HepG2 (cell line): ENCODE measurements around the gene RBCK1. TPM values are rescaled to one million over a fixed set of nuclear protein-coding genes. Genes with fewer than 3 reads are reported as not detected.

Experiments
- BRD4 ChIP-seq: sonication (generic); formaldehyde crosslinking; IDR thresholded peaks from 2 replicates; pipeline ENCODE4 v1.4.0; 2020; ENCODE audit warnings: missing genetic modification reagents
- CERS6 ChIP-seq: sonication (generic); formaldehyde crosslinking; IDR thresholded peaks from 2 replicates; pipeline ENCODE4 v1.5.0; 2020; ENCODE audit warnings: missing genetic modification reagents
- CTCF ChIP-seq: sonication (generic); formaldehyde crosslinking; IDR thresholded peaks from 2 replicates; pipeline ENCODE4 v1.5.0; 2020; ENCODE audit warnings: mild to moderate bottlenecking, missing genetic modification reagents, moderate library complexity
- EED ChIP-seq: sonication (generic); formaldehyde crosslinking; IDR thresholded peaks from 2 replicates; pipeline ENCODE4 v1.5.0; 2020; ENCODE audit warnings: mild to moderate bottlenecking, missing genetic modification reagents
- HMGXB4 ChIP-seq, 2 experiments: sonication (generic) in 1 of 2; formaldehyde crosslinking in 1 of 2; IDR thresholded peaks; 2 replicates each; pipeline versions ENCODE4 v1.4.0 to v1.6.1; 2018 to 2020; ENCODE audit warnings: missing genetic modification reagents in 2 of 2, borderline replicate concordance in 1 of 2, low read depth in 1 of 2, mild to moderate bottlenecking in 1 of 2, missing biosample characterization in 1 of 2
- MAF1 ChIP-seq: sonication (generic); formaldehyde crosslinking; IDR thresholded peaks from 2 replicates; pipeline ENCODE4 v1.5.0; 2020; ENCODE audit warnings: missing genetic modification reagents, borderline replicate concordance
- MBD4 ChIP-seq: IDR thresholded peaks from 2 replicates; pipeline ENCODE4 v1.6.1; 2012; ENCODE audit warnings: low read length, inconsistent platforms, borderline replicate concordance
- MNT ChIP-seq: fragments of 450-650 bp; IDR thresholded peaks from 2 replicates; pipeline ENCODE4 v1.6.1; 2016
- NCOA1 ChIP-seq: sonication (generic); formaldehyde crosslinking; IDR thresholded peaks from 2 replicates; pipeline ENCODE4 v1.9.0; 2021; ENCODE audit warnings: missing genetic modification reagents
- NFE2L2 ChIP-seq: fragments of 150-350 bp; IDR thresholded peaks from 2 replicates; pipeline ENCODE4 v1.6.1; 2014; ENCODE audit warnings: low read length
- RBM39 ChIP-seq: fragments of 200-400 bp; formaldehyde crosslinking; IDR thresholded peaks from one replicate; pipeline ENCODE4 v1.6.1; 2018; ENCODE audit warnings: antibody characterized with exemption, mild to moderate bottlenecking, low read depth, low read length; ENCODE audit not compliant: poor library complexity, severe bottlenecking
- REL ChIP-seq: sonication (generic); formaldehyde crosslinking; conservative IDR thresholded peaks from 2 replicates; pipeline ENCODE4 v1.8.0; 2022; ENCODE audit warnings: mild to moderate bottlenecking, missing genetic modification reagents, moderate library complexity
- REXO4 ChIP-seq: sonication (generic); formaldehyde crosslinking; IDR thresholded peaks from 2 replicates; pipeline ENCODE4 v1.8.0; 2022; ENCODE audit warnings: missing genetic modification reagents, mild to moderate bottlenecking, borderline replicate concordance
- SYNCRIP ChIP-seq: fragments of 200-400 bp; formaldehyde crosslinking; IDR thresholded peaks from 2 replicates; pipeline ENCODE4 v1.6.1; 2018; ENCODE audit warnings: mild to moderate bottlenecking, low read depth, low read length; ENCODE audit not compliant: insufficient read depth
- XRCC5 ChIP-seq: fragments of 200-400 bp; formaldehyde crosslinking; optimal IDR thresholded peaks from 2 replicates; pipeline ENCODE3; 2017; ENCODE audit warnings: mild to moderate bottlenecking, low read length
- ZBTB14 ChIP-seq: sonication (generic); formaldehyde crosslinking; IDR thresholded peaks from 2 replicates; pipeline ENCODE4 v1.4.0; 2020; ENCODE audit warnings: missing genetic modification reagents
- ZNF225 ChIP-seq: sonication (generic); formaldehyde crosslinking; IDR thresholded peaks from 2 replicates; pipeline ENCODE4 v1.4.0; 2020; ENCODE audit warnings: mild to moderate bottlenecking, missing genetic modification reagents
- ZNF34 ChIP-seq: sonication (generic); formaldehyde crosslinking; IDR thresholded peaks from 2 replicates; pipeline ENCODE4 v1.4.0; 2020; ENCODE audit warnings: mild to moderate bottlenecking, missing genetic modification reagents, borderline replicate concordance
- ZNF441 ChIP-seq: sonication (generic); formaldehyde crosslinking; IDR thresholded peaks from 2 replicates; pipeline ENCODE4 v1.7.0; 2021; ENCODE audit warnings: missing genetic modification reagents, borderline replicate concordance
- ZNF451 ChIP-seq: sonication (generic); formaldehyde crosslinking; IDR thresholded peaks from 2 replicates; pipeline ENCODE4 v1.5.0; 2020; ENCODE audit warnings: mild to moderate bottlenecking, missing genetic modification reagents
- ZNF746 ChIP-seq: sonication (generic); formaldehyde crosslinking; IDR thresholded peaks from 2 replicates; pipeline ENCODE4 v1.8.0; 2022; ENCODE audit warnings: mild to moderate bottlenecking, missing genetic modification reagents
- ZNF891 ChIP-seq: sonication (generic); formaldehyde crosslinking; IDR thresholded peaks from 2 replicates; pipeline ENCODE4 v1.5.0; 2020; ENCODE audit warnings: mild to moderate bottlenecking, missing genetic modification reagents
- polyA plus RNA-seq, 8 experiments: library from polyadenylated mRNA; depleted of rRNA in 3 of 8; stranded (reverse) in 7 of 8; unstranded in 1 of 8; fragments of >200 nt; fragmentation: Illumina TruSeq in 4 of 8; extraction: Trizol in 4 of 8; gene quantifications; 2 replicates each; pipeline versions ENCODE4 v1.2.1 to v1.2.3, GENCODE V29; 2011 to 2016; ENCODE audit warnings: low read depth in 4 of 8, missing spikeins in 1 of 8, mixed read lengths in 1 of 8; ENCODE audit not compliant: insufficient read depth in 1 of 8
- total RNA-seq, 5 experiments: library from RNA; depleted of rRNA; stranded (reverse); fragments of >200 nt; fragmentation: Illumina TruSeq; extraction: Trizol; gene quantifications; 2 replicates each; pipeline ENCODE4 v1.2.3, GENCODE V29; 2016; ENCODE audit warnings: low read depth in 1 of 5

The RBCK1 gene
- total and polyA plus RNA-seq, 2 of the 13 experiments (the other 11 are each of a cell fraction or from before 2014, with no cell fraction given) = 149 to 215 TPM

- TF ChIP-seq MNT (no peak), ZNF891 (CRISPR knock-in tag) (0 out of 2 replicates have a peak, but pooled peaks have one; percentile 74), CTCF (CRISPR knock-in tag) (no peak), ZNF441 (CRISPR knock-in tag) (no peak), ZNF746 (no peak), ZNF451 (CRISPR knock-in tag) (peak; percentile 43; the same call in 1 of the 2 replicates), SYNCRIP (no peak), XRCC5 (no peak), ZNF34 (CRISPR knock-in tag) (no peak), MBD4 (no peak), NCOA1 (CRISPR knock-in tag) (no peak), MAF1 (no peak), REL (no peak), ZNF225 (CRISPR knock-in tag) (no peak; the same call in 1 of the 2 replicates), BRD4 (CRISPR knock-in tag) (no peak; the same call in 1 of the 2 replicates), REXO4 (CRISPR knock-in tag) (no peak), NFE2L2 (0 out of 2 replicates have a peak, but pooled peaks have one; percentile 1), ZBTB14 (CRISPR knock-in tag) (no peak), HMGXB4 (CRISPR knock-in tag; IDR thresholded peaks at IDR 0.05; ENCODE audit: borderline replicate concordance in 1 of 2, low read depth in 1 of 2) (no peak), EED (CRISPR knock-in tag) (no peak; the same call in 1 of the 2 replicates), RBM39 (peak; percentile 70), CERS6 (CRISPR knock-in tag) (0 out of 2 replicates have a peak, but pooled peaks have one; percentile 28)
Measured at GRCh38 chr20:396252-396618, 11.9 kb upstream of the RBCK1 start (continued).
